ENCODE data around the gene RPS2.
A peak's percentile ranks its signal among the peaks of the same experiment; 100 is the strongest.

RPS2 gene

DNA sequence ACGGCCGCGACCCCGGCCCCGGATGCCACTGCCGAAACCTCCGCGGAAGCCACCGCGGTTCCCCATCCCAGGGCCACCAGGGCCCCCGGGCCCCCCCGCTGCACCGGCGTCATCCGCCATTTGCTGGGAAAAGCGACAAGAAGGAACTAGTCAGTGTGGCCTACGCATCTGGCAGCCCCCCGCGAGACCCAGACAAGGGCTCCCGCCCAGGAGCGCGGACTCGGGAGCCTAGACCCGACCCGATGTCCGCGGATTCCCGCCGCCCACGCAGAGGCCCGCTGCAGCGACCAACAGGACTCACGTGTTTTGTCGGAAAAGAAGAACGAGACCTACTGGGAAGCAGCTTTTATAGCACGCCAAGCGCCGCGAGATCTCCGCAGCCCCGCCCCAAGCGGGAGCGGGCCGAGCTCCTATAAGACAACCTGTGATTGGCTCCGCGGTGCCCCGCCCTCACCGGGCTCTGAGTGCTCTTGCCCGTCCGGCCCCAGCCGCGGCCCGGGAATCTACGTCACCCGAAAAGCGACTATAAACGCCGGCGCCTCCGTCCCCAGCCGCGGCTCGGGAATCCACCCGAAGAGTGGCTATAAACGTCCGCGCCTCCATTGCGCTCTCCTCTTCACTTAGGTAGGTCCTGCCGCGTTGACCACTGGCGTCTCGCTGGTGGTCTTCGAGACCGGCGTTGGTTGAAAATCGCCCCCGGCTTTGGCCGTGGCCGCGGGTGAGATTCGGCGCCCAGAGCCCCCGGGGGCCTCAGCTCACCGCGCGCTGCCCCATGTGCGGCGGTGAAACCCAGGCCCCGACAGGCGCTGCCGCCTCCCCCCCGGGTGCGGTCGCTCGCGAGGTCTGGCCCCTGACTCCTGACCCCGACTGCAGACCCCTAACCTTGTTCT lies at the start of gene RPS2 (continued):
- TF ChIP-seq ZNF404 (tag by site-specific recombination; IDR thresholded peaks at IDR 0.05) = no peak; the same call in 1 of the 2 replicates
- 0 out of 2 replicates have a peak, but pooled peaks have one; percentile 9 for TF ChIP-seq ZNF677 (tag by site-specific recombination; IDR thresholded peaks at IDR 0.05)
- no peak for TF ChIP-seq ZNF354C (tag by site-specific recombination; IDR thresholded peaks at IDR 0.05; ENCODE audit: borderline replicate concordance, low read depth)
- TF ChIP-seq, protein P1, sequence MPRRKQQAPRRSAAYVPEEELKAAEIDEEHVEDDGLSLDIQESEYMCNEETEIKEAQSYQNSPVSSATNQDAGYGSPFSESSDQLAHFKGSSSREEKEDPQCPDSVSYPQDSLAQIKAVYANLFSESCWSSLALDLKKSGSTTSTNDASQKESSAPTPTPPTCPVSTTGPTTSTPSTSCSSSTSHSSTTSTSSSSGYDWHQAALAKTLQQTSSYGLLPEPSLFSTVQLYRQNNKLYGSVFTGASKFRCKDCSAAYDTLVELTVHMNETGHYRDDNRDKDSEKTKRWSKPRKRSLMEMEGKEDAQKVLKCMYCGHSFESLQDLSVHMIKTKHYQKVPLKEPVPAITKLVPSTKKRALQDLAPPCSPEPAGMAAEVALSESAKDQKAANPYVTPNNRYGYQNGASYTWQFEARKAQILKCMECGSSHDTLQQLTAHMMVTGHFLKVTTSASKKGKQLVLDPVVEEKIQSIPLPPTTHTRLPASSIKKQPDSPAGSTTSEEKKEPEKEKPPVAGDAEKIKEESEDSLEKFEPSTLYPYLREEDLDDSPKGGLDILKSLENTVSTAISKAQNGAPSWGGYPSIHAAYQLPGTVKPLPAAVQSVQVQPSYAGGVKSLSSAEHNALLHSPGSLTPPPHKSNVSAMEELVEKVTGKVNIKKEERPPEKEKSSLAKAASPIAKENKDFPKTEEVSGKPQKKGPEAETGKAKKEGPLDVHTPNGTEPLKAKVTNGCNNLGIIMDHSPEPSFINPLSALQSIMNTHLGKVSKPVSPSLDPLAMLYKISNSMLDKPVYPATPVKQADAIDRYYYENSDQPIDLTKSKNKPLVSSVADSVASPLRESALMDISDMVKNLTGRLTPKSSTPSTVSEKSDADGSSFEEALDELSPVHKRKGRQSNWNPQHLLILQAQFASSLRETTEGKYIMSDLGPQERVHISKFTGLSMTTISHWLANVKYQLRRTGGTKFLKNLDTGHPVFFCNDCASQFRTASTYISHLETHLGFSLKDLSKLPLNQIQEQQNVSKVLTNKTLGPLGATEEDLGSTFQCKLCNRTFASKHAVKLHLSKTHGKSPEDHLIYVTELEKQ (tag by site-specific recombination; IDR thresholded peaks at IDR 0.05; ENCODE audit: borderline replicate concordance) = peak; percentile 59; the same call in 1 of the 2 replicates
- TF ChIP-seq ZNF558 (tag by site-specific recombination; IDR thresholded peaks at IDR 0.05) = no peak
- TF ChIP-seq, protein P2, sequence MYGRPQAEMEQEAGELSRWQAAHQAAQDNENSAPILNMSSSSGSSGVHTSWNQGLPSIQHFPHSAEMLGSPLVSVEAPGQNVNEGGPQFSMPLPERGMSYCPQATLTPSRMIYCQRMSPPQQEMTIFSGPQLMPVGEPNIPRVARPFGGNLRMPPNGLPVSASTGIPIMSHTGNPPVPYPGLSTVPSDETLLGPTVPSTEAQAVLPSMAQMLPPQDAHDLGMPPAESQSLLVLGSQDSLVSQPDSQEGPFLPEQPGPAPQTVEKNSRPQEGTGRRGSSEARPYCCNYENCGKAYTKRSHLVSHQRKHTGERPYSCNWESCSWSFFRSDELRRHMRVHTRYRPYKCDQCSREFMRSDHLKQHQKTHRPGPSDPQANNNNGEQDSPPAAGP (tag by site-specific recombination; IDR thresholded peaks at IDR 0.05) = peak; percentile 67; the same call in 1 of the 2 replicates
- TF ChIP-seq IKZF3 (tag by site-specific recombination; IDR thresholded peaks at IDR 0.05) = 0 out of 2 replicates have a peak, but pooled peaks have one; percentile 6
- TF ChIP-seq, protein P3, sequence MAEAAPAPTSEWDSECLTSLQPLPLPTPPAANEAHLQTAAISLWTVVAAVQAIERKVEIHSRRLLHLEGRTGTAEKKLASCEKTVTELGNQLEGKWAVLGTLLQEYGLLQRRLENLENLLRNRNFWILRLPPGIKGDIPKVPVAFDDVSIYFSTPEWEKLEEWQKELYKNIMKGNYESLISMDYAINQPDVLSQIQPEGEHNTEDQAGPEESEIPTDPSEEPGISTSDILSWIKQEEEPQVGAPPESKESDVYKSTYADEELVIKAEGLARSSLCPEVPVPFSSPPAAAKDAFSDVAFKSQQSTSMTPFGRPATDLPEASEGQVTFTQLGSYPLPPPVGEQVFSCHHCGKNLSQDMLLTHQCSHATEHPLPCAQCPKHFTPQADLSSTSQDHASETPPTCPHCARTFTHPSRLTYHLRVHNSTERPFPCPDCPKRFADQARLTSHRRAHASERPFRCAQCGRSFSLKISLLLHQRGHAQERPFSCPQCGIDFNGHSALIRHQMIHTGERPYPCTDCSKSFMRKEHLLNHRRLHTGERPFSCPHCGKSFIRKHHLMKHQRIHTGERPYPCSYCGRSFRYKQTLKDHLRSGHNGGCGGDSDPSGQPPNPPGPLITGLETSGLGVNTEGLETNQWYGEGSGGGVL (tag by site-specific recombination; IDR thresholded peaks at IDR 0.05) = no peak
- TF ChIP-seq ZNF16 (tag by site-specific recombination; IDR thresholded peaks at IDR 0.05; ENCODE audit: low read depth) = no peak
- no peak for TF ChIP-seq ZNF777 (tag by site-specific recombination; IDR thresholded peaks at IDR 0.05; ENCODE audit: borderline replicate concordance)
- TF ChIP-seq ZNF473 (tag by site-specific recombination; IDR thresholded peaks at IDR 0.05) = no peak
- no peak for TF ChIP-seq ZNF112 (tag by site-specific recombination; IDR thresholded peaks at IDR 0.05)
- TF ChIP-seq ZBTB7A (tag by site-specific recombination; IDR thresholded peaks at IDR 0.05; ENCODE audit: low read depth) = peak; percentile 74; the same call in 1 of the 2 replicates
- peak; percentile 62 for TF ChIP-seq GFI1B (tag by site-specific recombination; IDR thresholded peaks at IDR 0.05)
- TF ChIP-seq, protein P4, sequence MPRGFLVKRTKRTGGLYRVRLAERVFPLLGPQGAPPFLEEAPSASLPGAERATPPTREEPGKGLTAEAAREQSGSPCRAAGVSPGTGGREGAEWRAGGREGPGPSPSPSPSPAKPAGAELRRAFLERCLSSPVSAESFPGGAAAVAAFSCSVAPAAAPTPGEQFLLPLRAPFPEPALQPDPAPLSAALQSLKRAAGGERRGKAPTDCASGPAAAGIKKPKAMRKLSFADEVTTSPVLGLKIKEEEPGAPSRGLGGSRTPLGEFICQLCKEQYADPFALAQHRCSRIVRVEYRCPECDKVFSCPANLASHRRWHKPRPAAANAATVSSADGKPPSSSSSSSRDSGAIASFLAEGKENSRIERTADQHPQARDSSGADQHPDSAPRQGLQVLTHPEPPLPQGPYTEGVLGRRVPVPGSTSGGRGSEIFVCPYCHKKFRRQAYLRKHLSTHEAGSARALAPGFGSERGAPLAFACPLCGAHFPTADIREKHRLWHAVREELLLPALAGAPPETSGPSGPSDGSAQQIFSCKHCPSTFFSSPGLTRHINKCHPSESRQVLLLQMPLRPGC (tag by site-specific recombination; IDR thresholded peaks at IDR 0.05) = no peak; the same call in 1 of the 2 replicates
- TF ChIP-seq, protein P5, sequence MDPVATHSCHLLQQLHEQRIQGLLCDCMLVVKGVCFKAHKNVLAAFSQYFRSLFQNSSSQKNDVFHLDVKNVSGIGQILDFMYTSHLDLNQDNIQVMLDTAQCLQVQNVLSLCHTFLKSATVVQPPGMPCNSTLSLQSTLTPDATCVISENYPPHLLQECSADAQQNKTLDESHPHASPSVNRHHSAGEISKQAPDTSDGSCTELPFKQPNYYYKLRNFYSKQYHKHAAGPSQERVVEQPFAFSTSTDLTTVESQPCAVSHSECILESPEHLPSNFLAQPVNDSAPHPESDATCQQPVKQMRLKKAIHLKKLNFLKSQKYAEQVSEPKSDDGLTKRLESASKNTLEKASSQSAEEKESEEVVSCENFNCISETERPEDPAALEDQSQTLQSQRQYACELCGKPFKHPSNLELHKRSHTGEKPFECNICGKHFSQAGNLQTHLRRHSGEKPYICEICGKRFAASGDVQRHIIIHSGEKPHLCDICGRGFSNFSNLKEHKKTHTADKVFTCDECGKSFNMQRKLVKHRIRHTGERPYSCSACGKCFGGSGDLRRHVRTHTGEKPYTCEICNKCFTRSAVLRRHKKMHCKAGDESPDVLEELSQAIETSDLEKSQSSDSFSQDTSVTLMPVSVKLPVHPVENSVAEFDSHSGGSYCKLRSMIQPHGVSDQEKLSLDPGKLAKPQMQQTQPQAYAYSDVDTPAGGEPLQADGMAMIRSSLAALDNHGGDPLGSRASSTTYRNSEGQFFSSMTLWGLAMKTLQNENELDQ (tag by site-specific recombination; IDR thresholded peaks at IDR 0.05; ENCODE audit: low read depth) = no peak
- TF ChIP-seq, protein P6, sequence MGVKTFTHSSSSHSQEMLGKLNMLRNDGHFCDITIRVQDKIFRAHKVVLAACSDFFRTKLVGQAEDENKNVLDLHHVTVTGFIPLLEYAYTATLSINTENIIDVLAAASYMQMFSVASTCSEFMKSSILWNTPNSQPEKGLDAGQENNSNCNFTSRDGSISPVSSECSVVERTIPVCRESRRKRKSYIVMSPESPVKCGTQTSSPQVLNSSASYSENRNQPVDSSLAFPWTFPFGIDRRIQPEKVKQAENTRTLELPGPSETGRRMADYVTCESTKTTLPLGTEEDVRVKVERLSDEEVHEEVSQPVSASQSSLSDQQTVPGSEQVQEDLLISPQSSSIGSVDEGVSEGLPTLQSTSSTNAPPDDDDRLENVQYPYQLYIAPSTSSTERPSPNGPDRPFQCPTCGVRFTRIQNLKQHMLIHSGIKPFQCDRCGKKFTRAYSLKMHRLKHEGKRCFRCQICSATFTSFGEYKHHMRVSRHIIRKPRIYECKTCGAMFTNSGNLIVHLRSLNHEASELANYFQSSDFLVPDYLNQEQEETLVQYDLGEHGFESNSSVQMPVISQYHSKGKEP (tag by site-specific recombination; IDR thresholded peaks at IDR 0.05) = peak; percentile 42; the same call in 1 of the 2 replicates
- TF ChIP-seq ZBTB20 (tag by site-specific recombination; IDR thresholded peaks at IDR 0.05) = peak; percentile 98
- TF ChIP-seq ZNF114 (tag by site-specific recombination; IDR thresholded peaks at IDR 0.05) = no peak
- no peak for TF ChIP-seq ZNF555 (tag by site-specific recombination; conservative IDR thresholded peaks at IDR 0.05)
- no peak for TF ChIP-seq ZNF791 (tag by site-specific recombination; IDR thresholded peaks at IDR 0.05)
- TF ChIP-seq SALL2 (tag by site-specific recombination; IDR thresholded peaks at IDR 0.05; ENCODE audit: borderline replicate concordance) = no peak
- TF ChIP-seq ZNF221 (tag by site-specific recombination; IDR thresholded peaks at IDR 0.05; ENCODE audit: borderline replicate concordance) = no peak
- no peak for TF ChIP-seq ZNF146 (tag by site-specific recombination; IDR thresholded peaks at IDR 0.05)
- TF ChIP-seq, protein P7, sequence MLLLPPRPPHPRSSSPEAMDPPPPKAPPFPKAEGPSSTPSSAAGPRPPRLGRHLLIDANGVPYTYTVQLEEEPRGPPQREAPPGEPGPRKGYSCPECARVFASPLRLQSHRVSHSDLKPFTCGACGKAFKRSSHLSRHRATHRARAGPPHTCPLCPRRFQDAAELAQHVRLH (tag by site-specific recombination; IDR thresholded peaks at IDR 0.05) = 0 out of 2 replicates have a peak, but pooled peaks have one; percentile 38
- TF ChIP-seq KLF10 (tag by site-specific recombination; IDR thresholded peaks at IDR 0.05) = peak; percentile 88; the same call in 1 of the 2 replicates
